SK-N-SH treated with all-trans-retinoic acid at 6 μM for 48 hours (cell line): ENCODE data around the gene DYNLRB2.

ENCODE experiments used
- GLIS3 ChIP-seq: fragments of 250-450 bp; sonication (Bioruptor Pico); IDR thresholded peaks from 2 replicates; pipeline ENCODE4 v1.5.0; 2020; ENCODE audit warnings: mild to moderate bottlenecking, moderate library complexity
- RARB ChIP-seq: fragments of 250-450 bp; sonication (Bioruptor Pico); IDR thresholded peaks from 2 replicates; pipeline ENCODE4 v1.8.0; 2021; ENCODE audit warnings: mild to moderate bottlenecking, moderate library complexity
- TOX ChIP-seq: fragments of 250-450 bp; sonication (Bioruptor Pico); IDR thresholded peaks from 2 replicates; pipeline ENCODE4 v1.8.0; 2021; ENCODE audit warnings: mild to moderate bottlenecking, moderate library complexity, borderline replicate concordance
- ZC3H10 ChIP-seq: fragments of 250-450 bp; sonication (Bioruptor Pico); IDR thresholded peaks from 2 replicates; pipeline ENCODE4 v1.5.1; 2021; ENCODE audit warnings: mild to moderate bottlenecking, moderate library complexity
- ZFP3 ChIP-seq: fragments of 250-450 bp; sonication (Bioruptor Pico); IDR thresholded peaks from 2 replicates; pipeline ENCODE4 v1.5.0; 2020; ENCODE audit warnings: mild to moderate bottlenecking, moderate library complexity
- ZNF70 ChIP-seq: fragments of 450-650 bp; formaldehyde crosslinking; IDR thresholded peaks from 2 replicates; pipeline ENCODE4 v1.5.0; 2020; ENCODE audit warnings: mild to moderate bottlenecking, moderate library complexity
- TF ChIP-seq, protein P1 (sequence below): fragments of 250-450 bp; sonication (Bioruptor Pico); IDR thresholded peaks from 2 replicates; pipeline ENCODE4 v1.8.0; 2020; ENCODE audit warnings: mild to moderate bottlenecking, moderate library complexity, borderline replicate concordance

DNA sequence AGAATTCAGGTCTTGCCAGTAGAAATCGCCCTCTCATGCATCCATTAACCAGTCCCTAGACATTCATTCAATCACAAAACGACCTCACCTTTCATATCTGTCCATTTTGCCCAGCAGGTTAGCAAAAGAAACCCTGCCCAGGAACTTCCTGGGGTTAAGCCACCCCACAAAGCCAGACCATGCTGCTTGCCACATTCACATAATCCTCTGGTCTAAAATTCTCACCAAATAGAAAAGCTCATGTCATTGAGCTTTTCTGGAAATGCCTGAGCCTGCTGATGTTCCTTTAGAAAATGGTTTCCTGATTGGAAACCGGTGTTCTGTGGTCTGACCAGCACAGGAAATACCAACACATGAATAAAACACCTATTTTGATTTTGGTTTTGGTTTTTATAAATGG lies 21.6 kb upstream of the DYNLRB2 start:
- TF ChIP-seq ZFP3 (CRISPR knock-in tag) (no peak), ZC3H10 (CRISPR knock-in tag) (no peak), TOX (CRISPR knock-in tag) (no peak), ZNF70 (no peak), GLIS3 (CRISPR knock-in tag) (no peak), RARB (no peak)
- TF ChIP-seq, protein P1, sequence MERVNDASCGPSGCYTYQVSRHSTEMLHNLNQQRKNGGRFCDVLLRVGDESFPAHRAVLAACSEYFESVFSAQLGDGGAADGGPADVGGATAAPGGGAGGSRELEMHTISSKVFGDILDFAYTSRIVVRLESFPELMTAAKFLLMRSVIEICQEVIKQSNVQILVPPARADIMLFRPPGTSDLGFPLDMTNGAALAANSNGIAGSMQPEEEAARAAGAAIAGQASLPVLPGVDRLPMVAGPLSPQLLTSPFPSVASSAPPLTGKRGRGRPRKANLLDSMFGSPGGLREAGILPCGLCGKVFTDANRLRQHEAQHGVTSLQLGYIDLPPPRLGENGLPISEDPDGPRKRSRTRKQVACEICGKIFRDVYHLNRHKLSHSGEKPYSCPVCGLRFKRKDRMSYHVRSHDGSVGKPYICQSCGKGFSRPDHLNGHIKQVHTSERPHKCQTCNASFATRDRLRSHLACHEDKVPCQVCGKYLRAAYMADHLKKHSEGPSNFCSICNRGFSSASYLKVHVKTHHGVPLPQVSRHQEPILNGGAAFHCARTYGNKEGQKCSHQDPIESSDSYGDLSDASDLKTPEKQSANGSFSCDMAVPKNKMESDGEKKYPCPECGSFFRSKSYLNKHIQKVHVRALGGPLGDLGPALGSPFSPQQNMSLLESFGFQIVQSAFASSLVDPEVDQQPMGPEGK: no peak
